Keratinocyte (primary cell): ENCODE measurements around the gene TEKTIP1.

Experiments used
- CTCF ChIP-seq, 3 experiments: IDR thresholded peaks in 1 of 3; conservative IDR thresholded peaks in 1 of 3; optimal IDR thresholded peaks in 1 of 3; 2 replicates in 2 of 3; 3 replicates in 1 of 3; pipeline versions ENCODE3 to v1.5.1; 2011; ENCODE audit warnings: low read length in 3 of 3, mild to moderate bottlenecking in 3 of 3, moderate library complexity in 2 of 3, control low read depth in 1 of 3, inconsistent platforms in 1 of 3; ENCODE audit not compliant: insufficient read depth in 2 of 3; ENCODE audit errors: extremely low read depth in 1 of 3
- EZH2 ChIP-seq: IDR thresholded peaks from one replicate; pipeline ENCODE4 v1.6.1; 2012; ENCODE audit warnings: inconsistent platforms, mild to moderate bottlenecking, low read length, moderate library complexity

- TF ChIP-seq CTCF (optimal IDR thresholded peaks at IDR 0.05 in 1 of 3, IDR thresholded peaks at IDR 0.05 in 1 of 3, conservative IDR thresholded peaks at IDR 0.05 in 1 of 3; ENCODE audit: extremely low read depth in 1 of 3, insufficient read depth in 2 of 3, low read length in 3 of 3) (no peak), EZH2 (no peak)
Measured at GRCh38 chr19:3513229-3514140, 25.5 kb upstream of the TEKTIP1 start.
